SK-N-SH (cell line): ENCODE measurements around the gene PITX1. TPM values are rescaled to one million over a fixed set of nuclear protein-coding genes. Genes with fewer than 3 reads are reported as not detected.
A peak's percentile ranks its signal among the peaks of the same experiment; 100 is the strongest.

ENCODE experiments used
- CTCF ChIA-PET: fragments of 300-600, 350-600 bp; formaldehyde crosslinking; extraction: SDS; loops from one replicate; lab custom pipeline; 2021; lab: Yijun Ruan, JAX
- POLR2A ChIA-PET: fragments of 350-600 bp; sonication (Branson Sonifier 250); formaldehyde crosslinking; extraction: SDS; loops from one replicate; lab custom pipeline; 2020; ENCODE audit warnings: antibody characterized with exemption, inconsistent platforms; lab: Yijun Ruan, JAX
- DNase-seq: peaks from one replicate; pipeline ENCODE4 v3.0.0; 2012
- H2AFZ ChIP-seq: fragments of 200-600 bp; sonication (generic); 2 replicates; pipeline ENCODE4 v1.8.1; 2016; ENCODE audit warnings: antibody characterized with exemption, mild to moderate bottlenecking, low read depth
- H3F3A ChIP-seq: fragments of 200-600 bp; sonication (generic); replicated peaks from 2 replicates; pipeline ENCODE3; 2016; ENCODE audit warnings: antibody characterized with exemption, mild to moderate bottlenecking; ENCODE audit not compliant: insufficient read depth
- H3K27ac ChIP-seq, 2 experiments: fragments of 200-500 bp in 1 of 2; fragments of 200-600 bp in 1 of 2; sonication (Bioruptor generic) in 1 of 2; sonication (generic), shearing (Covaris generic) in 1 of 2; 2 replicates each; pipeline versions ENCODE4 v1.5.1 to v1.6.1; 2014 to 2016; ENCODE audit warnings: low read depth in 2 of 2, inconsistent platforms in 1 of 2, low read length in 1 of 2, mild to moderate bottlenecking in 1 of 2, mixed read lengths in 1 of 2
- H3K27me3 ChIP-seq: fragments of 200-600 bp; sonication (generic), shearing (Covaris generic); 2 replicates; pipeline ENCODE4 v1.6.1; 2016; ENCODE audit warnings: mixed run types; ENCODE audit not compliant: insufficient read depth
- H3K36me3 ChIP-seq, 2 experiments: fragments of 200-500 bp in 1 of 2; fragments of 200-600 bp in 1 of 2; sonication (Bioruptor generic) in 1 of 2; sonication (generic) in 1 of 2; replicated peaks in 1 of 2; 2 replicates each; pipeline versions ENCODE3 to v1.5.1; 2014 to 2016; ENCODE audit warnings: low read length in 1 of 2, mild to moderate bottlenecking in 1 of 2; ENCODE audit not compliant: insufficient read depth in 2 of 2, control insufficient read depth in 1 of 2
- H3K4me1 ChIP-seq, 2 experiments: fragments of 200-500 bp in 1 of 2; fragments of 200-600 bp in 1 of 2; sonication (Bioruptor generic) in 1 of 2; sonication (generic), shearing (Covaris generic) in 1 of 2; 2 replicates each; pipeline versions ENCODE4 v1.5.1 to v1.6.1; 2014 to 2016; ENCODE audit warnings: low read depth in 1 of 2, low read length in 1 of 2, mixed run types in 1 of 2; ENCODE audit not compliant: insufficient read depth in 2 of 2, control insufficient read depth in 1 of 2
- H3K4me2 ChIP-seq: fragments of 200-600 bp; sonication (generic), shearing (Covaris generic); 2 replicates; pipeline ENCODE4 v1.6.1; 2017; ENCODE audit warnings: mixed run types
- H3K4me3 ChIP-seq, 2 experiments: fragments of 200-500 bp in 1 of 2; fragments of 200-600 bp in 1 of 2; sonication (Bioruptor generic) in 1 of 2; sonication (generic), shearing (Covaris generic) in 1 of 2; 2 replicates each; pipeline versions ENCODE4 v1.5.1 to v1.8.1; 2014 to 2016; ENCODE audit warnings: low read depth in 2 of 2, inconsistent platforms in 1 of 2, low read length in 1 of 2, mild to moderate bottlenecking in 1 of 2, mixed read lengths in 1 of 2, moderate library complexity in 1 of 2
- H3K79me2 ChIP-seq: fragments of 200-600 bp; sonication (generic); 2 replicates; pipeline ENCODE4 v1.8.1; 2017; ENCODE audit warnings: mild to moderate bottlenecking; ENCODE audit not compliant: insufficient read depth
- H3K9ac ChIP-seq: fragments of 200-600 bp; sonication (generic); 2 replicates; pipeline ENCODE4 v1.6.1; 2017; ENCODE audit warnings: mixed run types
- H3K9me2 ChIP-seq: fragments of 200-600 bp; sonication (generic); 2 replicates; pipeline ENCODE4 v1.6.1; 2017; ENCODE audit warnings: mixed run types
- H3K9me3 ChIP-seq: fragments of 200-600 bp; sonication (generic); 2 replicates; pipeline ENCODE4 v1.6.1; 2017; ENCODE audit warnings: mixed run types, mild to moderate bottlenecking, moderate library complexity
- H4K20me1 ChIP-seq: fragments of 200-600 bp; sonication (generic); 2 replicates; pipeline ENCODE4 v1.6.1; 2017; ENCODE audit warnings: mild to moderate bottlenecking, mixed run types; ENCODE audit not compliant: insufficient read depth
- ELF1 ChIP-seq: IDR thresholded peaks from 2 replicates; pipeline ENCODE4 v1.4.0; 2012
- EP300 ChIP-seq, 2 experiments: IDR thresholded peaks; 2 replicates each; pipeline versions ENCODE4 v1.4.0 to v1.6.1; 2012; ENCODE audit warnings: borderline replicate concordance in 1 of 2, low read depth in 1 of 2, low read length in 1 of 2
- FOXJ3 ChIP-seq: sonication (generic); formaldehyde crosslinking; IDR thresholded peaks from 2 replicates; pipeline ENCODE4 v1.5.1; 2020; ENCODE audit warnings: mild to moderate bottlenecking, missing genetic modification reagents
- FOXM1 ChIP-seq: IDR thresholded peaks from 2 replicates; pipeline ENCODE4 v1.4.0; 2012; ENCODE audit warnings: low read depth, mild to moderate bottlenecking
- GATA2 ChIP-seq: sonication (generic); formaldehyde crosslinking; IDR thresholded peaks from 2 replicates; pipeline ENCODE4 v1.5.0; 2020; ENCODE audit warnings: mild to moderate bottlenecking, missing genetic modification reagents
- JUND ChIP-seq: IDR thresholded peaks from 2 replicates; pipeline ENCODE4 v1.4.0; 2012
- MEF2A ChIP-seq: IDR thresholded peaks from 2 replicates; pipeline ENCODE4 v1.4.0; 2012; ENCODE audit warnings: low read depth, borderline replicate concordance
- NFIC ChIP-seq: IDR thresholded peaks from 2 replicates; pipeline ENCODE4 v1.4.0; 2012; ENCODE audit warnings: borderline replicate concordance
- RAD21 ChIP-seq: IDR thresholded peaks from 2 replicates; pipeline ENCODE4 v1.6.1; 2012; ENCODE audit warnings: mild to moderate bottlenecking, low read length
- RCOR1 ChIP-seq: fragments of 150-350 bp; IDR thresholded peaks from 2 replicates; pipeline ENCODE4 v1.6.1; 2017; ENCODE audit warnings: antibody characterized with exemption, low read length
- REST ChIP-seq: IDR thresholded peaks from 2 replicates; pipeline ENCODE4 v1.6.1; 2012; ENCODE audit warnings: mild to moderate bottlenecking, low read depth, low read length, moderate library complexity
- RFX5 ChIP-seq: IDR thresholded peaks from 2 replicates; pipeline ENCODE4 v1.6.1; 2012; ENCODE audit warnings: mild to moderate bottlenecking, improper control_type of control experiment, low read length
- RXRA ChIP-seq: IDR thresholded peaks from 2 replicates; pipeline ENCODE4 v1.4.0; 2012; ENCODE audit warnings: low read depth, mild to moderate bottlenecking, borderline replicate concordance
- SMC3 ChIP-seq: IDR thresholded peaks from 2 replicates; pipeline ENCODE4 v1.6.1; 2012; ENCODE audit warnings: low read depth, low read length, improper control_type of control experiment
- TAF1 ChIP-seq: IDR thresholded peaks from 2 replicates; pipeline ENCODE4 v1.6.1; 2012; ENCODE audit warnings: low read depth, mild to moderate bottlenecking, low read length, moderate library complexity, borderline replicate concordance
- TCF12 ChIP-seq: IDR thresholded peaks from 2 replicates; pipeline ENCODE4 v1.4.0; 2012
- TEAD4 ChIP-seq: IDR thresholded peaks from 2 replicates; pipeline ENCODE4 v1.4.0; 2012; ENCODE audit warnings: mild to moderate bottlenecking, borderline replicate concordance; ENCODE audit not compliant: insufficient read depth
- USF1 ChIP-seq: IDR thresholded peaks from 2 replicates; pipeline ENCODE4 v1.4.0; 2012; ENCODE audit warnings: low read depth, borderline replicate concordance
- USF2 ChIP-seq: fragments of 150-350 bp; IDR thresholded peaks from 2 replicates; pipeline ENCODE4 v1.6.1; 2017; ENCODE audit warnings: antibody characterized with exemption, low read length, low read depth, borderline replicate concordance
- ZBTB33 ChIP-seq: IDR thresholded peaks from 2 replicates; pipeline ENCODE4 v1.4.0; 2012; ENCODE audit warnings: low read depth, borderline replicate concordance
- WGBS: methylation state at CpG from one replicate; pipeline ENCODE4 v1.1.6; 2017; ENCODE audit warnings: low lambda C conversion rate; 5-methylcytosine and 5-hydroxymethylcytosine counted together
- polyA plus RNA-seq, 3 experiments: library from polyadenylated mRNA; depleted of rRNA; stranded (reverse); fragments of >200 nt; gene quantifications; 2 replicates each; pipeline ENCODE4 v1.2.3, GENCODE V29; 2012

The PITX1 gene
- polyA plus RNA-seq, 1 of the 3 experiments (the other 2 are of a cell fraction), result not detected

GRCh38 chr5:135034963-135035677, 1.1 kb upstream of the PITX1 start (continued):
- no peak for TF ChIP-seq RXRA

GRCh38 chr5:135034236-135034962, 371 bp upstream of the PITX1 start:
- Histone ChIP-seq H3F3A (no peaks in the 10 kb centered on the region), H3K9ac (no peak overlapping the region), H3K36me3 (no peaks in the 10 kb centered on the region), H2AFZ (no peak overlapping the region), H3K9me3 (no peaks in the 10 kb centered on the region), H4K20me1 (peaks cover 9% of the 10 kb centered on the region; the same call in 1 of the 2 replicates), H3K79me2 (no peaks in the 10 kb centered on the region), H3K4me2 (no peak overlapping the region), H3K4me1 (peaks cover 0 to 11% of the 10 kb centered on the region in 2 experiments; a peak in 1 of 4 replicates), H3K9me2 (no peaks in the 10 kb centered on the region), H3K27me3 (peaks cover 90% of the 10 kb centered on the region), H3K27ac (no peak overlapping the region), H3K4me3 (no peak overlapping the region)
- DNase-seq, result peak; percentile 70
- WGBS, result 43% methylated on average over 7 of the region's 65 CpGs
- POLR2A ChIA-PET, result no interaction called here
- CTCF ChIA-PET, result interaction anchor here (1.4 to 5.5 kb wide), 3 partner anchors 128 to 365 kb away, joined by 3 to 32 read pairs (median 4); partner anchors contain the start of gene MACROH2A1
- TF ChIP-seq FOXM1, result no peak
- TF ChIP-seq REST, result no peak
- no peak for TF ChIP-seq NFIC
- no peak for TF ChIP-seq RAD21
- no peak for TF ChIP-seq TCF12
- no peak for TF ChIP-seq EP300 (IDR thresholded peaks at IDR 0.05; ENCODE audit: borderline replicate concordance in 1 of 2, low read depth in 1 of 2, low read length in 1 of 2)
- no peak for TF ChIP-seq RXRA
- no peak for TF ChIP-seq FOXJ3 (CRISPR knock-in tag)
- no peak for TF ChIP-seq TEAD4
- no peak for TF ChIP-seq ZBTB33
- no peak for TF ChIP-seq TAF1
- no peak for TF ChIP-seq MEF2A
- no peak for TF ChIP-seq GATA2 (CRISPR knock-in tag)
- TF ChIP-seq USF2, result no peak
- TF ChIP-seq SMC3, result no peak
- no peak for TF ChIP-seq ELF1
- no peak for TF ChIP-seq RCOR1
- TF ChIP-seq RFX5, result no peak
- TF ChIP-seq USF1, result no peak
- TF ChIP-seq JUND, result no peak
- TF ChIP-seq, all 33 proteins: peak for 0
